NCI-H1105 (cell line): ENCODE results near the gene SIDT2.

ENCODE experiments used
- DNase-seq: peaks from one replicate; lab custom pipeline; 2025; lab: John Stamatoyannopoulos, UW

Gene SIDT2

DNA sequence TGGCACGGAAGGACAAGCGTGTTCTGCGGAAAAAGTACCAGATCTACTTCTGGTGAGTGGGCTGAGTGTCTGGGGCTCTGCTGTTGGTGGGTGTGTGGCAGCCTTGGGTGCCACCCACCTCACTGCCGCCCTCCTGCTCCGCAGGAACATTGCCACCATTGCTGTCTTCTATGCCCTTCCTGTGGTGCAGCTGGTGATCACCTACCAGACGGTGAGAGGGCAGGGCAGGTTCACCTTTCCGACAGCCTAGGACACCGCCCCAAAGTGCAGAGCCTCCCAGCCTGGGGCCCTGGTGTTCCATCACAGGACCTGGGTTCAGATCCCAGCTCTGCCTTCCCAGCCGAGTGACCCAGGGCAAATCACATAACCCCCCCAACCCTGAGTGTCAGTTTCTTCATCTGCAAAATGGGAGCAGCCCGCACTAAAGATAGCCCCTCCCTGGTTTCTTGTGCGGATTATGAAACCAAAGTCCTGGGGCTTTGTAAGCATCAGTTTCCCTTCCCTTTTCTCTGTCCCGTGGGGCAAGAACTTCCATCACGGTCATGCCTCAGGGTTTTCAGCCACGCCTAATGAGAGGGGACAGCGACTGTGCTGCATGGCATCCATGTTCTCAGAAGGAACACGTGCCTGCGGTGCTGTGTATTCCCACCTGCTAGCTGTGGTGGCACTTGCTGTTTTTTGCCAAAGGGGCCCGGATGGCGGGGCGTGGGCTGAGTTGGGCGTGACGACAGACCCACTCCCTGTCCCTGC, 10.8 kb downstream of the SIDT2 start:
- DNase-seq: no peak

DNA sequence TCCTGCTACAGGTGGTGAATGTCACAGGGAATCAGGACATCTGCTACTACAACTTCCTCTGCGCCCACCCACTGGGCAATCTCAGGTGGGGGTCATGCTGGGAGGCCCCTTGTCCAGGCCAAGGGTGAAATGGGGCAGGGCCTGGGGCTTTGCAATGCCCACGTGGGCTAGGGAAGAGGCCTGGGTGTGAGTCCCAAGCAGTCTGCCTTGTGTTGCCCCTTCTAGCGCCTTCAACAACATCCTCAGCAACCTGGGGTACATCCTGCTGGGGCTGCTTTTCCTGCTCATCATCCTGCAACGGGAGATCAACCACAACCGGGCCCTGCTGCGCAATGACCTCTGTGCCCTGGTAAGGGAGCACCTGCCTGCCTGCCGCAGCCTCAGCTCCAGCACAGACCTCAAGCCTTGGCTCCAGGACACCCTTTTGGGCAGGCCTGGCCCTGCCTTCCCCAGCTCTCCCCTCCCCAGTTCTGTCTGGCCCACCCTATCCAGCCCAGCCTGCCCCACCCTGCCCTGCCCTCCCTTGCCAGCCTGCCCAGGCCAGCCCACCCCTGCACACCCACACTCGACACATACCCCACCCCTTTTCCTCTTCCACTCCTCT, 11.5 kb downstream of the SIDT2 start:
- DNase-seq: no peak

DNA sequence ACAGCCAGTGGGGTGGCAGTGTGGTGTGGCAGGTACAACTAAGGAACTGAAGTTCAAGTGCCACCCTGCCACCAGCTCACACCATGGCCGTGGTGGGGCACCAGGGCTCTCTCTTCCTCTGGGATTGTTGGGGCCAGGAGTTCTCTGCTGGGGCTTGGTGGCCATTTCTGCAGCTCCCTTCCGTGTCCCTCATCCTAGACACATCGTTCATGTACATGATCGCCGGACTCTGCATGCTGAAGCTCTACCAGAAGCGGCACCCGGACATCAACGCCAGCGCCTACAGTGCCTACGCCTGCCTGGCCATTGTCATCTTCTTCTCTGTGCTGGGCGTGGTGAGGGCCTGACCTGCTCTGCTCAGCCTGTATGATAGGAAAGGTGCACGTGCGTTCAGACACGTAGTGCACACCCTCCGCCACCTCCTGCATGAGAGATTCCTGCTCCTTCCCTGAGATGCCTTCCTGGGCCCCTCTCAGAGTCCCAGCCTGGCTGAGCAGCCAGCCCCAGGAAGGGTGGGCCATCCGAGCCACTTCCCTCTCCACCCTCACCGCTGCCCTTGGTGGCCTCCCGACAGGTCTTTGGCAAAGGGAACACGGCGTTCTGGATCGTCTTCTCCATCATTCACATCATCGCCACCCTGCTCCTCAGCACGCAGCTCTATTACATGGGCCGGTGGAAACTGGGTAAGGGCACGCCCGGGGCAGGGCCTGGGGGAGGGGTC, 13.3 kb downstream of the SIDT2 start:
- DNase-seq: no peak

DNA sequence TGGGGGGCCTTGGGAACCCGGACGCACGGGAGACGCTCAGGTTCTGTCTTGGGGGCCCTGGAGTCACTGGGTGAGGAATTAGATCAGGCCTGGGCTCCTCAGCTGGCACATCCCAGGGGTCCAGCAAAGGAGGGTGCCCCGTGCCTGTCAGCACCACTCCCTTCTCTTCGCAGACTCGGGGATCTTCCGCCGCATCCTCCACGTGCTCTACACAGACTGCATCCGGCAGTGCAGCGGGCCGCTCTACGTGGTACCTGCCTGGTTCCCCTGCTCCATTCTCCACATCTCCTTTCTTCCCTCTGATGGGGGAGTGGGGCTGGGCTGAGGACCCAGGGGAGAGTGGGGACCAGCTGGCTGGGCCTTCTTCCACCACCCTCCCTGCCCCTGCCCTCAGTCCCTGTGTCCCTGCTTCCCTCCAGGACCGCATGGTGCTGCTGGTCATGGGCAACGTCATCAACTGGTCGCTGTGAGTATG, 13.9 kb downstream of the SIDT2 start:
- no peak for DNase-seq

DNA sequence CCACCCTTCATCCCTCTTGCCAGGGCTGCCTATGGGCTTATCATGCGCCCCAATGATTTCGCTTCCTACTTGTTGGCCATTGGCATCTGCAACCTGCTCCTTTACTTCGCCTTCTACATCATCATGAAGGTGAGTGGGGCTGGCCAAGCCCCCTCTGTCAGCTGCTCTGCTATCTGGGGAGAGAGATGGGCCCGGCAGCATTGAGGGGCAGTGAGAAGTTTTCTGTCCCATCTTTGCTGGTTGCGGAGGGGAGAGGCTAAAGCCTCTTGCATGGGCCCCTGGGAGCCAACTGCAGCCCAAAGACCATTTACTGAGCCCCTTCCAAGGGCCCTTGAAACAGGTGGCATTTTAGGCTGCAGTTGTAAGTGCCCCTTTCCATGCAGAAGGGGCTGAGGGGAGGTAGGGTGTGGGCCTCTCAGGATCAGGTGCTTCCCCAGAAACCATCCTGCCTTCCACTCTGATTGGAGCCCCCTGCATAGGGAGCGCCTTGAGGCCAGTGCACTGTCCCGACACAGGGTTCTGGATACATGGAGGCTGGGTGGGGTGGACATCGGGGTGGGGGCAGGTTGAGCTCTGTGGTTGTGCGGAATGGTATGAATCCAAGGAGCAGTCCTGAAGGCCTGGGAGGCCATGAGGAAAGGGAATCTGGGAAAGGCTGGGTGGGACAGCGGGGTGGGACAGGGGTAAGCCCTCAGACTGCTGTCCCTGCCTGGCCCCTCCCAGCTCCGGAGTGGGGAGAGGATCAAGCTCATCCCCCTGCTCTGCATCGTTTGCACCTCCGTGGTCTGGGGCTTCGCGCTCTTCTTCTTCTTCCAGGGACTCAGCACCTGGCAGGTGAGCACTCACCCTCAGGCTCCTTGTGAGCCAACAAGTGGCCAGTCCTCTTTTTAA, 14.8 kb downstream of the SIDT2 start:
- no peak for DNase-seq

DNA sequence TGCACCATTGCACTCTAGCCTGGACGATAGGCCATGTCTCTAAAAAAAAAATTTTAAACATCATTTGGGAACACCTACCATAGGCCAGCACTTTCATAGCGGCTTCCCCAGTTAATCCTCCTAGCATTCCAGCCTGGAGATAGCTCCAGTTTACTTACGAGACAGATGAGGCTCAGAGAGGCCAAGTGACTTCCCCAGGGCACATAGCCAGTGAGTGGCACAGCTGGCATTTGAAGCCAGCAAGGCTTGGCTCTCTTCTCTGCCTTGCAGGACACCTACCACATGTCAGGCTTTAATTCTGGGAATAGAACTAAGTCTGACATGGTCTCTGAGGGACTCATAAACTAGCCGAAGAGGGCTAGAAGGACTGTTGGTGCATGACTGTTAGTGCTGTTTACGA, 15.7 kb downstream of the SIDT2 start:
- DNase-seq: no peak

DNA sequence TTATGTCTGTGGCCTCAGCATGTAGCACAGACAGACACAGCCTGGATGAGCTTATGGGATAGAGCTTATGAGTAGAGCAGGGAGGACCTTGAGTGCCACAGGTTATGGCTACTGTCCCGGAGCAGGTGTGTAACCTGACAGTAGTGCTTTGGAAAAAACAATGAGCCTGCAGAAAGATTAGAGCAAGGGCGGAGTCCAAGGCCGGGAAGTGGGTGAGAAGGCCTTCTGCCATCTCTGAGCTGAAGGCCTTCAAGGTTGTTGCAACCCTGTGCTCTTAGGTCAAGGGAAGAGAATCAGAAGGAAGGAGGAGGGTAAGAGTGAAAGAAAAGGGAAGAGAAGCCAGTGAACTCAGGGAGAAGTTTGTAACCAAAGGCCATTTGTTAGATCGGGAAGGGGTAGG, 16.7 kb downstream of the SIDT2 start:
- DNase-seq: no peak

DNA sequence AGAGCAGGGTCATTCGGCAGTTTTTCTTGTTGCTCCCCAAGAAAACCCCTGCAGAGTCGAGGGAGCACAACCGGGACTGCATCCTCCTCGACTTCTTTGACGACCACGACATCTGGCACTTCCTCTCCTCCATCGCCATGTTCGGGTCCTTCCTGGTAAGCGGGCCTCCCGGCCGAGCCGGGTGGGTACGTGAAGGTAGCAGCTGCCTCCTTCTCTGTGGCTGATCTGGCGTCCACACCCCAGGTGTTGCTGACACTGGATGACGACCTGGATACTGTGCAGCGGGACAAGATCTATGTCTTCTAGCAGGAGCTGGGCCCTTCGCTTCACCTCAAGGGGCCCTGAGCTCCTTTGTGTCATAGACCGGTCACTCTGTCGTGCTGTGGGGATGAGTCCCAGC, 17.2 kb downstream of the SIDT2 start:
- DNase-seq: no peak

DNA sequence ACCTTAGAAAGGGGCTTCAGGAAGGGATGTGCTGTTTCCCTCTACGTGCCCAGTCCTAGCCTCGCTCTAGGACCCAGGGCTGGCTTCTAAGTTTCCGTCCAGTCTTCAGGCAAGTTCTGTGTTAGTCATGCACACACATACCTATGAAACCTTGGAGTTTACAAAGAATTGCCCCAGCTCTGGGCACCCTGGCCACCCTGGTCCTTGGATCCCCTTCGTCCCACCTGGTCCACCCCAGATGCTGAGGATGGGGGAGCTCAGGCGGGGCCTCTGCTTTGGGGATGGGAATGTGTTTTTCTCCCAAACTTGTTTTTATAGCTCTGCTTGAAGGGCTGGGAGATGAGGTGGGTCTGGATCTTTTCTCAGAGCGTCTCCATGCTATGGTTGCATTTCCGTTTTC, 18.5 kb downstream of the SIDT2 start:
- no peak for DNase-seq

DNA sequence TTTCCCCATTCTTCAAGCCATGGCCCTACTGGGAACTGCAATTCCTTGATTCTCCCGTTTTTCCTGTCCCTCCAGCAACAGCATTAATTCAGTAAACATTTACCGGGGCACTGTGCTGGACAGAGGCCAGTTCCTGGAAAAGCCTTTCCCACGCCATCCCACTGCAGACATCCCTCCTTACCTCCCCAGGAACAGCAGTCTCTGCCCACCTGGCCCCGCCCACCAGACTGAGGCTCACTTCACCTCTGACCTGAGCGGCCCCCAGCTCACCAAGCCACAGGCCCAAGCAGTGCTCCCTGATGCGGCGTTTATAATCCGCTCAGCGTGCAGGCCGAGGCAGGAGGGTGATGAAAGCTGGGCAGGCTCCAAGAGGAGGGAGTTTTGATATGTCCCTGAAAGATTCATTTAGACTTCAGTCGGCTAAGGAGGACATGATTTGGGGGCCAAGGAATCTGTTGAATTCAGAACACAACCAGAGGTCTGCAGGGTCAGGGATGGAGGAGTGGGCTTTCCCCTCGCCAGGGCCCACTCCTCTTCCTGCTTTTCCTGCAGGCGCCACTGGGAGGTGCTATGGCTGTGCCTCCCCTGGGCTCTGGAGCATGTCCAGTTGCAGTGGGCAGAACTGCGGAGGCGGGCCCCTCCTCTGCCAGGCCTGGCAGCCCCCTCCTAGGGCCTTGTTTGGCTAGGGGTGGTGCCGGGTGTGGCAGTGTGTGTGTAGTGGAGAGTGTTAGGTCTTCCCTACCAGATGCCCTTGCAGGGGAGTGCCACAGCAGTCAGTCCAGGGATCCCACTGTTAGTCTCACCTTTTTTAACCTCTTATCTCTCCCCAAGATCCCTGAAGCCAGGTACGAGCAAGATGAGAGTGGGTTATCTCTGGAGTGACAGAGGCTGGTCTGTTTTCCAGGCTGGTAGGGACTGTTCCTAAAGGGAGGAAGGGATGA, 19.2 kb downstream of the SIDT2 start:
- DNase-seq: no peak

DNA sequence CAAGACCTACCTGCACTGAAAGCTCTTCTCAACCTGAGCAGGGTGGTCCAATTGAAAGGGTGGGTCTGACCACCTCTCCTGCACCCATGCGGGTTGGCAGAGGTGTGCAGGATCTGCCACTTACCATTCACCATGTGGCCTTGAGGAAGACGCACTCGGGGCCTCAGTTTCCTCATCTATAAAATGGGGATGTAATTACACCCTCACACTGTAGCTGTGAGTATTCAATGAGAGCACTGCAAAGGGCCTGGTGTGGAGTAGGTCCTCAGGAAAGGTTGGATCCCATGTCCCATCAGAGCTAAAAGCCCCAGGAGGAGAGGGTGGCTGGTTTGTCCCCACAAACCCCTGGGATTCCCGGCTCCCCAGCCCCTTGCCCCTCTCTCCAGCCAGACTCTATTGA, 20.1 kb downstream of the SIDT2 start:
- DNase-seq: no peak

DNA sequence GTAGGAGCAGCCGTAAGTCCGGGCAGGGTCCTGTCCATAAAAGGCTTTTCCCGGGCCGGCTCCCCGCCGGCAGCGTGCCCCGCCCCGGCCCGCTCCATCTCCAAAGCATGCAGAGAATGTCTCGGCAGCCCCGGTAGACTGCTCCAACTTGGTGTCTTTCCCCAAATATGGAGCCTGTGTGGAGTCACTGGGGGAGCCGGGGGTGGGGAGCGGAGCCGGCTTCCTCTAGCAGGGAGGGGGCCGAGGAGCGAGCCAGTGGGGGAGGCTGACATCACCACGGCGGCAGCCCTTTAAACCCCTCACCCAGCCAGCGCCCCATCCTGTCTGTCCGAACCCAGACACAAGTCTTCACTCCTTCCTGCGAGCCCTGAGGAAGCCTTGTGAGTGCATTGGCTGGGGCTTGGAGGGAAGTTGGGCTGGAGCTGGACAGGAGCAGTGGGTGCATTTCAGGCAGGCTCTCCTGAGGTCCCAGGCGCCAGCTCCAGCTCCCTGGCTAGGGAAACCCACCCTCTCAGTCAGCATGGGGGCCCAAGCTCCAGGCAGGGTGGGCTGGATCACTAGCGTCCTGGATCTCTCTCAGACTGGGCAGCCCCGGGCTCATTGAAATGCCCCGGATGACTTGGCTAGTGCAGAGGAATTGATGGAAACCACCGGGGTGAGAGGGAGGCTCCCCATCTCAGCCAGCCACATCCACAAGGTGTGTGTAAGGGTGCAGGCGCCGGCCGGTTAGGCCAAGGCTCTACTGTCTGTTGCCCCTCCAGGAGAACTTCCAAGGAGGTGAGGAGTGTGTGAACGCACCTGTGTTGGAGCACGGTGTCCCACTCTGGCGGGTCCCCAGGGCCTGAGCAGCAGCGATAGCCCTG, 20.7 kb downstream of the SIDT2 start, which contains the start of gene TAGLN:
TAGLN (plus strand) TSS at position 318 of the 863 bp plus-strand sequence. CDS start 3,644 bp downstream, outside the sequence.
- DNase-seq: no peak

DNA sequence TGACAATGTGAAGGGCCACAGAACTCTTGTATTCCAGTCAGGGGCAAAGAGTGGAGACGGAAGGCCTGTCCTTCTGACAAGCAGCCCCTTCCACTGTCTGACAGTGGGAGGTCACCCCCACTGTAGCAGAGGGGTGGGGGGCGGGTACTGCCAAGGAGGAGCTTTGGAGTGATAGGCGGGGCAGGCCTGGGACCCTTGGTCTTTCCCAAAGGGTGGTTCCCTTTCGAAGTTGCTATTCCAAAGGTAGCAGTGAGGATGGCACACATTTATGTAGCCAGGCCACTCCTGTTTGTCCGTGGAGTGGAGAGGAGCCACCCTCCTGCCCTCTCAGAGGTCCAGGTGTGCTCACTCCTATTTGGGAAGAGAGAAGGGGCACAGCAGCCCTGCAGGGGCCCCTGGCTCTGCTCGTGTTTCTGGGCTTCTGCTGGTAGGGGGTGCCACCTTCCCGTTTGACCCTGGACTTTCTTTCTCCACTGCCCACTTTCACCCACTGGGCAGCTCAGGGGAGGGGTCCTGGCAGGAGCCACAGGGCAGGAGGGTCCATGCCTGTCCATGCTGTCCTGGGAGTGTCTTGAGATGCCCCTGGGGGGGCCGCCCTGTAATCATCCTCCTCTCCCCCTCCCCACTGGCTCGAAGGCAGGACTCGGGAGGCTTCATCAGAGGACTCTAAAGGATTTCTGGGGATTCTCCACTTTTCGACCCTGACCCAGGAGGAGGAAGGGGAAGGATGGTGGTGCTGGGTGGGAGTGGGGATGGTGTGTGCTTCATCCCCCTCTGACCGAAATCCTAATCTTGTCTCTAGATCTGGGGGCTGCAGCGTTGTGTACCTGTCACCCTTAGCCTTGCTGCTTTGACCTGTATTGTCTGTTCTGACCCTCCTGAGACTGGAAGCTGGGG, 21.6 kb downstream of the SIDT2 start:
- DNase-seq: no peak

DNA sequence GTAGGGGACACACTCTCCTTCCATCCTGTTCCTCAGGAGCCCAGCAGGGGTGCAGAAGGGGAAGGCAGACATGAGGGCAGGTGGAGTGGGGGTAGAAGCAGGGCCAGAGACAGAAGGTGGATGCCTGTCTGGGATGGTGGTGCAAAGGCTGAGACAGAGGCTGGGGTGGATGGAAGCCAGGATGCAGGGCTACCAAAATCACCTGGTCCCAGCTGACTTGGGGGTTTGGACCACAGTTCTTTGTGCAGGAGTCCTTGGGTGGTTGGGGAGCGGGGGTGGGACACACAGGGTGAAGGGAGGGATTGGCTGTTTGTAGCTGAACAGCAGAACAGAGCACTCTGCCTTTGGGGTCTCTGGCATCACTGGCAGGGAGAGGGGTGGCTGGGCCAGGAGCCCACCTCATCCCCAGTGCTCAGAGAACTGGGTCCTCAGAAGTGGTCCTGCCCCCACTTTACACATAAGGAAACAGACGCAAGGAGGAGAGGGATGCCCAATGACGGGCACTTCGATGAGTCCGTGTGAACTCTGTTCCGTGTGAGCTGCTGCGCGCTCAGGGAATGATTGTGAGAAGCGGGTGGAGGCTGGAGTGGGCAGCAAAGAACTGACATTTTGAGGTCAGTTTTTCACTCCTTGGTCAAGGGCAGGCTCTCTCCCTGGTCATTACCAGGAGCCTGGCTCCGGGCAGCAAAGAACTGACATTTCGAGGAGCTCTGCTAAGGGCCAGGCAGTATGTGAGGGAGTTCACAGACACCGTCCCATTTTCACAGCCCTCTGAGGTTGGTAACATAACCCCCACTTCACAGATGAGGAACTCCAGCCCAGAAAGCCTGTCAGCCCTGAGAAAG, 22.5 kb downstream of the SIDT2 start:
- no peak for DNase-seq

DNA sequence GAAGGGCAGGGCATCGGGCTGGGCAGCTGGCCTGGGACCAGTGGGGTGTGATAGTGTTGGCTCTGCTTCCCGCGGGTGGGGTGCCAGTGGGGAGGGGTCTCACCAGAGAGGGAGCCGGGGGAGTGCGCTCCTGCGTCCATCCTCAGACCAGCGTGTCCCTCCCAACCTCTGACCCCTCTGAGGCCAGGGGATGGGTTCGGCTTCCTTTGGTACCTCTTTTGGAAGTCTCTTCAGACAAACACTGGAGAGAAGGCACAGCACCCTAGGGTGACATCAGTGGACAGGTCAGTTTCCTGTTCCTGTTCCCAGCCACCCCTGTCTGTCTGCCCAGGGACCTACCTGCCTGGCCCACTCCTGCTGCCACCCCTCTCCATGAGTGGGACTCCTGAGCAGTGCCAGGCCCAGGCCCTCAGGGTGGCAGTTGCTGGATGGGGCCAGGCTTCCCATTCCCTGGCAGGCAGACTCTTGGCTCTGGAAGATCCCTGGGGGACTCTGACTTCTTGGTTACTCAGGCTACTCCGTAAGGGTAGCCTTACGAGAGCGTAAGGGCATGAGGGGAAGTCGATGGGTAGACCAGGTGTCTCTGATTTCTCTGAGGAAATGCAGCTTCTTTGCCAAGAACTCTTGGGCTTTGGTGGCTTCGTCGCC, 23.2 kb downstream of the SIDT2 start:
- no peak for DNase-seq

DNA sequence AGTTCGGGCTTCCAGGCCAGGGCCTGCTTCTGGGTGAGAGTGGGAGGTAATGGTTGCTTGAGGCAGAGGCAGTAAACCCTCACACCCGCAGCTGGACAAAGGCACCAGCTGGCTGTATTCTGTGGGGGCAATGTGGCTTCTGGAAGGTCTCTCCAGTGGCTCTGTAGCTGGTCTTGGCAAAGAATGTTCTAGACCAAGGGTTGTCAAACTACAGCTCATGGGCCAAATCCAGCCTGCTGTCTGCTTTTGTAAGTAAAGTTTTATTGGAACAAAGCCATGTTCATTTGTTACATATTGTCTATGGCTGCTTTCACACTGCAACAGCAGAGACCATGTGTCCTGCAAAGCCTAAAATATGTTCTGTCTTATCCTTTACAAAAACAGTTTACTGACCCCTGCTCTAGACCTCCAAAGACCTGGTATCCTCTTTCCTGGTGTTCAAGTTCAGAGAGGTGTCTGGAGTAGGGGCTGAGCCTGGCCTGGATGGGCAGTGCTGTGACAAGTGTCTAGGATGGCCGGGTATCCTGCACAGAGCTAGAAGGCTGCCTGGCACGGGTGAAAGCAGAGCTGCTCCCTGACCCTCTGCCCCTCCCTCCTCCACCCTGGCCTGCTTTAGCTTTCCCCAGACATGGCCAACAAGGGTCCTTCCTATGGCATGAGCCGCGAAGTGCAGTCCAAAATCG, 24.0 kb downstream of the SIDT2 start:
- no peak for DNase-seq

DNA sequence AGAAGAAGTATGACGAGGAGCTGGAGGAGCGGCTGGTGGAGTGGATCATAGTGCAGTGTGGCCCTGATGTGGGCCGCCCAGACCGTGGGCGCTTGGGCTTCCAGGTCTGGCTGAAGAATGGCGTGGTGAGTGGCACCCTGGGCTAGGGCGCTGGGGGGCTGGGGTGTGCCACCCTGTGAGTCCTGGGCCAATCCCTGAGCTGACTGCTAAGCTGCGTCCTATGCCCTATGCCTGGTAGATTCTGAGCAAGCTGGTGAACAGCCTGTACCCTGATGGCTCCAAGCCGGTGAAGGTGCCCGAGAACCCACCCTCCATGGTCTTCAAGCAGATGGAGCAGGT, 24.5 kb downstream of the SIDT2 start:
- DNase-seq: no peak
